H1 (cell line): ENCODE data around the gene TMEM237. TPM values are rescaled to one million over a fixed set of nuclear protein-coding genes. Genes with fewer than 3 reads are reported as not detected.

Experiments
- CREB1 ChIP-seq: IDR thresholded peaks from 2 replicates; pipeline ENCODE4 v1.6.1; 2012; ENCODE audit warnings: inconsistent platforms
- HDAC6 ChIP-seq: IDR thresholded peaks from one replicate; pipeline ENCODE4 v1.7.1; 2012; ENCODE audit warnings: low read depth, mild to moderate bottlenecking, inconsistent platforms, low read length, moderate library complexity
- JUN ChIP-seq: IDR thresholded peaks from 2 replicates; pipeline ENCODE4 v1.6.1; 2011; ENCODE audit warnings: low read depth, mild to moderate bottlenecking, improper control_type of control experiment, low read length
- RXRA ChIP-seq: IDR thresholded peaks from 2 replicates; pipeline ENCODE4 v1.6.1; 2011; ENCODE audit warnings: low read depth, mild to moderate bottlenecking, low read length, moderate library complexity; ENCODE audit not compliant: insufficient read depth
- SP4 ChIP-seq: IDR thresholded peaks from 2 replicates; pipeline ENCODE4 v1.6.1; 2012; ENCODE audit warnings: low read length, inconsistent platforms
- TAF7 ChIP-seq: optimal IDR thresholded peaks from 2 replicates; pipeline ENCODE3; 2011; ENCODE audit warnings: low read depth, mild to moderate bottlenecking, inconsistent platforms, low read length, moderate library complexity, borderline replicate concordance
- TBP ChIP-seq: IDR thresholded peaks from 2 replicates; pipeline ENCODE4 v1.6.1; 2011; ENCODE audit warnings: low read depth, low read length, improper control_type of control experiment
- polyA plus RNA-seq, 7 experiments: library from polyadenylated mRNA; depleted of rRNA in 3 of 7; stranded (reverse) in 5 of 7; unstranded in 2 of 7; fragments of >200 nt in 5 of 7; fragments of 200-250 nt in 2 of 7; gene quantifications; 1 replicate in 5 of 7; 2 replicates in 1 of 7; 4 replicates in 1 of 7; pipeline versions ENCODE4 v1.2.1 to v1.2.3, GENCODE V29; 2011 to 2013; ENCODE audit warnings: missing spikeins in 2 of 7, mixed read lengths in 2 of 7
- total RNA-seq: library from RNA; stranded (reverse); fragmentation: NEBNext Ultra II Directional; extraction: Animal tissue kit (Norgen Biotek cat#: 25700); gene quantifications from 2 replicates; pipeline ENCODE4 v1.2.1, GENCODE V29; 2021
- TF ChIP-seq, protein P1 (sequence below): IDR thresholded peaks from 2 replicates; pipeline ENCODE4 v1.6.1; 2011; ENCODE audit warnings: low read length, improper control_type of control experiment

TMEM237 gene
- total and polyA plus RNA-seq, 2 of the 8 experiments (the other 6 are each of a cell fraction or from before 2014, with no cell fraction given) = 26.1 to 41.0 TPM

GRCh38 chr2:201607568-201607967, 35.7 kb downstream of the TMEM237 start (continued):
- no peak for TF ChIP-seq TBP
- TF ChIP-seq CREB1 = no peak
- no peak for TF ChIP-seq SP4
- TF ChIP-seq TAF7 = no peak
- no peak for TF ChIP-seq JUN
- TF ChIP-seq, protein P1, sequence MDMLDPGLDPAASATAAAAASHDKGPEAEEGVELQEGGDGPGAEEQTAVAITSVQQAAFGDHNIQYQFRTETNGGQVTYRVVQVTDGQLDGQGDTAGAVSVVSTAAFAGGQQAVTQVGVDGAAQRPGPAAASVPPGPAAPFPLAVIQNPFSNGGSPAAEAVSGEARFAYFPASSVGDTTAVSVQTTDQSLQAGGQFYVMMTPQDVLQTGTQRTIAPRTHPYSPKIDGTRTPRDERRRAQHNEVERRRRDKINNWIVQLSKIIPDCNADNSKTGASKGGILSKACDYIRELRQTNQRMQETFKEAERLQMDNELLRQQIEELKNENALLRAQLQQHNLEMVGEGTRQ = no peak
- TF ChIP-seq RXRA = no peak
- TF ChIP-seq HDAC6 = no peak
